ENCODE data around the gene CDK15. TPM values are rescaled to one million over a fixed set of nuclear protein-coding genes. Genes with fewer than 3 reads are reported as not detected.
A peak's percentile ranks its signal among the peaks of the same experiment; 100 is the strongest.
"Not testable (repeated sequence)": the region's sequence is repeated elsewhere in the genome, so short reads cannot be mapped to it uniquely, and the experiment has no call there.

Gene CDK15
- total and polyA plus RNA-seq, 8 donors = 0.20 to 0.84 (median 0.43) TPM

DNA sequence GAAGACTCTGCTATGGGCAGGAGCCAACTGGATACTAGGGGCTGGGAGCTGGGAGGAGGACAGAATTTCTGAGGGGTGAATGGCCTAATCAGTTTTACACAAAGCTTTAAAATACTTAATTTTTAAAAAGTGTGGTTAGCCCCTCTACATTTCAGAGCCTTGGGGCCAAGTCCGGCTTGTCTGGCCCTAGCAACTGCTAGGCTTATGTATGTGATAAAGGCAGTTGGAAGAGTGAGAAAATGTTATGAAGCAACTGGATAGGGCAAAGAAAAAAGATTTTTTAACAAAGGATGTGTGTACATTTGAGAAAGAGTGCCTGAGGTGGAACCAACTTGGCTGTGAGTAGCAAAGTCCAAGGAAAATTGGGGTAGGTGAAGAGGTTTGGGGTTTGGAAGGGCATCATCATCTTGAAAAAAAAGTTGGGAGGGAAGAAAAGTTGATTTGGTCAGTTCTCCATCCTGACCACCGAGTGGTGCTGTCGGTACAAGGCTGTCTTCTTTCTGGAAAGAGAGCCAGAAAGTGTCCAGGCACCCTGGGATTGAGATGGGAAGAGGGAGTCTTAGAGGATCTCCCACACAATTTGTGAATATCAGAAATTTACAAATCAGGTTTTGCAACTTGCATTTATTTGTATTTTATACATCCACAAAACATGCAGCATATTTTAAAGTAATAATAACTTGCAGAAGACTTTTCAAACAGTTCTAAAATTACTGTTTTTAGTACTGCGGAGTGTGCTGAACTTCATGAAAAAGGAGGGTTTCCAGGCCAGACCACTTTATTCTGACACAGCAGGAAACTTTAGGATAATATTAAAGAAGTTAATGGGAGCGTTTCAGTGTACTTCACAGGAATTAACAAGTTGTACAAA is 10.5 kb upstream of the CDK15 start:
- no peak overlapping the region for H3K27ac ChIP-seq
- ATAC-seq = peak; percentile 79

DNA sequence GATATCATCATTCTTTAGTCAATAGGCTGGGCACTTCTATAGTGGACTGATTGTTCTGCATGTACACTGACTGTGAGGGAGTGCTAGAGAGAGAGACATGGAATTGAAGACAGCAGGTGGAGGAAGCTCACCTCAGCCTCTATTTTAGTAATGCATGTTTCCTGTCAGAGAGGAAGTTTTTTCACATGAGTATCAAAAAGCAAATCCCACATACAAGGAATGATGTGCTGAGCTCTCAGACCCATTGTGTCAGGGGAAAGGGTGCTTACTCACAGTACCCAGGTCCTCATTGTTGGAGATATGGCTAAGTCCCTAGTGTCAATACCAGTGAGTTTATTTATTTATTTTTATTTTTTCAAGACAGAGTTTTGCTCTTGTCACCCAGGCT is 9.9 kb upstream of the CDK15 start:
- DNase-seq (no peak), ATAC-seq (no peak)
- TF ChIP-seq, protein P1, sequence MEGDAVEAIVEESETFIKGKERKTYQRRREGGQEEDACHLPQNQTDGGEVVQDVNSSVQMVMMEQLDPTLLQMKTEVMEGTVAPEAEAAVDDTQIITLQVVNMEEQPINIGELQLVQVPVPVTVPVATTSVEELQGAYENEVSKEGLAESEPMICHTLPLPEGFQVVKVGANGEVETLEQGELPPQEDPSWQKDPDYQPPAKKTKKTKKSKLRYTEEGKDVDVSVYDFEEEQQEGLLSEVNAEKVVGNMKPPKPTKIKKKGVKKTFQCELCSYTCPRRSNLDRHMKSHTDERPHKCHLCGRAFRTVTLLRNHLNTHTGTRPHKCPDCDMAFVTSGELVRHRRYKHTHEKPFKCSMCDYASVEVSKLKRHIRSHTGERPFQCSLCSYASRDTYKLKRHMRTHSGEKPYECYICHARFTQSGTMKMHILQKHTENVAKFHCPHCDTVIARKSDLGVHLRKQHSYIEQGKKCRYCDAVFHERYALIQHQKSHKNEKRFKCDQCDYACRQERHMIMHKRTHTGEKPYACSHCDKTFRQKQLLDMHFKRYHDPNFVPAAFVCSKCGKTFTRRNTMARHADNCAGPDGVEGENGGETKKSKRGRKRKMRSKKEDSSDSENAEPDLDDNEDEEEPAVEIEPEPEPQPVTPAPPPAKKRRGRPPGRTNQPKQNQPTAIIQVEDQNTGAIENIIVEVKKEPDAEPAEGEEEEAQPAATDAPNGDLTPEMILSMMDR (IDR thresholded peaks at IDR 0.05) = no peak
- H3K9me3 ChIP-seq = no peaks in the 10 kb centered on the region
- peaks cover 0 to 3% of the 10 kb centered on the region in 2 donors for H3K4me1 ChIP-seq
- no peak overlapping the region for H3K4me3 ChIP-seq
- H3K27ac ChIP-seq = no peak overlapping the region
- no peaks in the 10 kb centered on the region for H3K36me3 ChIP-seq
- intact Hi-C loops (cut with DNase I) = loop anchor here in 1 of 2 donors (10.0 kb wide), 1 partner anchor 378 kb away; no protein-coding TSS in a partner anchor
- H3K27me3 ChIP-seq = no peaks in the 10 kb centered on the region

More for the DNA sequence above, 10.5 kb upstream of the CDK15 start:
- H3K27me3 ChIP-seq = no peaks in the 10 kb centered on the region
- TF ChIP-seq, protein P1 (IDR thresholded peaks at IDR 0.05) = peak; percentile 28 to 54
- H3K36me3 ChIP-seq = no peaks in the 10 kb centered on the region
- peaks cover 0 to 3% of the 10 kb centered on the region in 2 donors for H3K4me1 ChIP-seq
- peak in 2 of 4 donors; percentile 23 to 58 for DNase-seq
- H3K9me3 ChIP-seq = no peaks in the 10 kb centered on the region
- intact Hi-C loops (cut with DNase I) = loop anchor here in 1 of 2 donors (10.0 kb wide), 1 partner anchor 379 kb away; no protein-coding TSS in a partner anchor
- no peak overlapping the region for H3K4me3 ChIP-seq

DNA sequence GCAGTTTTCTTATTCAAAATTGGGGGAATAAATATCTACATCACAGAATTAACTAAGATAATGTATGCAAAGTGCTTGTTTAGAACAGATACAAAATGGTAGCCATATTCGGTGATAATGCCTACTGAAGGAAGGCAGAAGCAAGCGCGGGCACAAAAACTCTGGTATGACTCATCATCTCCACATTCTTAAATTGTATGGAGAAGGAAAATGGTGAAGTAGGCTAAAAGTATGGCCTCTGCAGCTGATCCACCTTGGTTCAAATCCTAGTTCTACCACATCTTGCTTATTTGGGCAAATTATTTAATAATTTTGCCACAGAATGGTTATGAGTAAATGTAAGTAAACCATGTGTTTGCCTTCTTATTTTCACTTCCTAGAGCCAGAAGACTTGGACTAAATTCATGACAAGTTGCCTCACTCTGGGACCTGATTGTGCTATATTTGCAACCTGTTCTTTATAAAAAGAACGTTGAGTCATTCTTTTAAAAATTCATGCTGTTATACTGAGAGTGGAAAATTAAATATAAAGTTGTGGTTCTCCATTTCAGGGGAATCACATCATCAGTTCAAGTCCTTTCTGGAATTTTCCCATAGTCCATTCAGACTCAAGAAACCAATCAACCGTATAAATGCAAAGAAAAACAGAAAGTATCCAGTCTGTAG is 9.0 kb upstream of the CDK15 start:
- TF ChIP-seq, protein P1 (IDR thresholded peaks at IDR 0.05) = no peak
- no peaks in the 10 kb centered on the region for H3K36me3 ChIP-seq
- ATAC-seq = no peak
- H3K27me3 ChIP-seq = no peaks in the 10 kb centered on the region
- no peaks in the 10 kb centered on the region for H3K9me3 ChIP-seq
- H3K27ac ChIP-seq = no peak overlapping the region
- intact Hi-C loops (cut with DNase I) = loop anchor here in 1 of 2 donors (10.0 kb wide), 1 partner anchor 377 kb away; no protein-coding TSS in a partner anchor
- DNase-seq = no peak
- peaks cover 0 to 3% of the 10 kb centered on the region in 2 donors for H3K4me1 ChIP-seq
- H3K4me3 ChIP-seq = no peak overlapping the region

DNA sequence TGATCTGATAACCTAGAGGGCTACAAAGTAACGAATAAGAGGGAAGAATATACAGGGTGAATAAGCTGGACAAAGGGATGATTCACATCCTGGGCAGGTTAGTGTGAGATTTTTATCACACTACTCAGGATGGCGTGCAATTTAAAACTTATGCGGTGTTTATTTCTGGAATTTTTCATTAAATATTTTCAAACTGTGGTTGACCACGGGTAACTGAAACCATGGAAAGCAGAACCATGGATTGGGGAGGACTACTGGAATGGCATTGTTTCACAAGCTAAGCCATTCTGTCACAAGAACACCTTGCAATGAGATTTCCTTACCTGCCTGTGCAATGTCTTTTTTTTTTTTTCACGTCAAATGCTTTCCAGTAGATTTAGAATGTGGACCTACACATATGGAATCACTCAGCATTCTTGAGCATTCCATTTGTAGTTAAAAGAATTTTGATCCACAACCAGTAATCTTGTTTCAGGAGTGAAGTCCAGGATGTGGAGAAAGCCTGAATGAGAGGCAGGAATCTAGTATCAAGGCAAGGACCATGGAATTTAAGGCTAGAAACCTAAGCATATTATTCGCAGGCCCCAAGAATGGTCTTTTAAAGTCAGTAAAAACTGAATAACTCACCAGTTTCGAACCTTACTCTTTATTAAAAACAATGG is 8.0 kb upstream of the CDK15 start:
- peaks cover 0 to 3% of the 10 kb centered on the region in 2 donors for H3K4me1 ChIP-seq
- no peaks in the 10 kb centered on the region for H3K27me3 ChIP-seq
- H3K4me3 ChIP-seq = no peak overlapping the region
- H3K36me3 ChIP-seq = no peaks in the 10 kb centered on the region
- DNase-seq (no peak), ATAC-seq (no peak)
- intact Hi-C loops (cut with DNase I) = loop anchor here in 1 of 2 donors (10.0 kb wide), 1 partner anchor 376 kb away; no protein-coding TSS in a partner anchor
- H3K9me3 ChIP-seq = no peaks in the 10 kb centered on the region
- no peak overlapping the region for H3K27ac ChIP-seq
- TF ChIP-seq, protein P1 (IDR thresholded peaks at IDR 0.05) = no peak

DNA sequence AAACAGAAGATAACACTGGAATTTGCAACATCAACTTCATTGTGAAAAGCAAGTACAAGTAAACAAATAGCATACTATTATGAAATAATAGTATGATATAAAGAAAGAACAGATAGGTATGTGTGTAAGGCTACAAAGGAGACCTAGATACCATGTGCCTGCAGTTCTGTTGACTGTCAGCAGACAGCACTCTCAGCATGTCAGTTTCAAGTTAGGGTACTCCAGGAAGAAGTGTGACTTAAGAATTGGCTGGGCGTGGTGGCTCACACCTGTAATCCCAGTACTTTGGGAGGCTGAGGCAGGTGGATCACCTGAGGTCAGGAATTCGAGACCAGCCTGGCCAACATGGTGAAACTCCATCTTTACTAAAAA is 7.4 kb upstream of the CDK15 start:
- DNase-seq = peak in 1 of 4 donors; percentile 10
- not testable (repeated sequence) for ATAC-seq, H3K36me3 ChIP-seq, H3K9me3 ChIP-seq, H3K4me3 ChIP-seq, H3K27ac ChIP-seq, H3K4me1 ChIP-seq, H3K27me3 ChIP-seq
- intact Hi-C loops (cut with DNase I) = loop anchor here in 1 of 2 donors (10.0 kb wide), 1 partner anchor 376 kb away; no protein-coding TSS in a partner anchor

All from left lung (tissue), 10 donors.